ENCODE data around the gene FSD2. TPM values are rescaled to one million over a fixed set of nuclear protein-coding genes. Genes with fewer than 3 reads are reported as not detected.

The FSD2 gene
- total and polyA plus RNA-seq, 10 of the 15 experiments (the other 5 are each of a cell fraction or from before 2014, with no cell fraction given) = under 0.01 to 0.39 (median 0.07) TPM; not detected in 3

GRCh38 chr15:82831894-82832600, 26.2 kb upstream of the FSD2 start:
- POLR2A ChIA-PET = interaction anchor here (1.8 to 2.2 kb wide), 2 partner anchors 21 to 81 kb away, joined by 8 to 20 read pairs; no protein-coding TSS in a partner anchor
- H3K36me3 ChIP-seq (ENCODE audit: control insufficient read depth in 2 of 2, insufficient read depth in 2 of 2, low read length in 1 of 2) = peaks cover 29% of the 10 kb centered on the region in 2 experiments
- H3K9ac ChIP-seq (ENCODE audit: control insufficient read depth, insufficient read depth, low read length) = no peak overlapping the region
- SMC1A ChIA-PET (ENCODE audit: uncharacterized antibody, unreplicated experiment) = interaction anchor here (0.9 to 2.9 kb wide), 11 partner anchors 16 to 192 kb away, joined by 3 to 15 read pairs (median 4); partner anchors contain the start of genes C15orf40, FSD2 and WHAMM
- in situ Hi-C loops (cut with MboI) (loop anchor here (10.0 kb wide), 2 partner anchors 287 to 1537 kb away; partner anchors contain the start of gene RPS17), intact Hi-C loops (cut with micrococcal nuclease; ENCODE audit: unreplicated experiment) (loop anchor here (1.0 to 10.0 kb wide), 3 partner anchors 21 to 297 kb away; partner anchors contain the start of gene RAMAC)
- H3K79me2 ChIP-seq (ENCODE audit: control insufficient read depth, insufficient read depth, low read length) = no peaks in the 10 kb centered on the region
- H3K9me3 ChIP-seq (replicated peaks; ENCODE audit: control insufficient read depth, insufficient read depth, low read length) = no peaks in the 10 kb centered on the region
- WGBS (ENCODE audit: insufficient coverage, insufficient replicate concordance, low lambda C conversion rate, missing lambda C conversion rate) = 79% methylated on average over 5 of the region's 5 CpGs
- no peaks in the 10 kb centered on the region for H3K27me3 ChIP-seq (replicated peaks in 1 of 2; ENCODE audit: control insufficient read depth in 2 of 2, insufficient read depth in 2 of 2, low read length in 1 of 2)
- peaks cover 18% of the 10 kb centered on the region for H3K4me1 ChIP-seq (ENCODE audit: control insufficient read depth, insufficient read depth, low read length)
- ATAC-seq = no peak
- peak overlapping the region; percentile 80 for H3K4me2 ChIP-seq (ENCODE audit: control insufficient read depth, insufficient read depth)
- DNase-seq (ENCODE audit: low read depth, low spot score) = no peak
- H3K27ac ChIP-seq (ENCODE audit: control insufficient read depth, insufficient read depth) = peak overlapping the region; percentile 56; the same call in 1 of the 2 replicates
- H4K20me1 ChIP-seq (ENCODE audit: control insufficient read depth, insufficient read depth) = peaks cover 13% of the 10 kb centered on the region; the same call in 1 of the 2 replicates
- CTCF ChIA-PET = interaction anchor here (1.0 to 2.3 kb wide), 9 partner anchors 13 to 301 kb away, joined by 3 to 10 read pairs (median 4); no protein-coding TSS in a partner anchor
- RAD21 ChIA-PET (ENCODE audit: unreplicated experiment) = interaction anchor here (0.7 to 2.0 kb wide), 7 partner anchors 13 to 608 kb away, joined by 3 to 19 read pairs (median 5); partner anchors contain the start of gene FSD2
- H3K4me3 ChIP-seq = 0 out of 2 replicates have a peak overlapping the region, but pooled peaks have one; percentile 28
- BruUV-seq (replicated peaks) = no TSS peak
- no peak for FAIRE-seq
- H2AFZ ChIP-seq (ENCODE audit: control insufficient read depth, low read depth, low read length) = no peak overlapping the region
- TF ChIP-seq ZNF207 (IDR thresholded peaks at IDR 0.05; ENCODE audit: borderline replicate concordance) (0 out of 2 replicates have a peak, but pooled peaks have one; percentile 47), RFX5 (IDR thresholded peaks at IDR 0.05; ENCODE audit: low read depth, low read length) (no peak), TCF3 (IDR thresholded peaks at IDR 0.05; ENCODE audit: borderline replicate concordance, insufficient read depth, low read depth, low read length) (no peak), NR2F1 (conservative IDR thresholded peaks at IDR 0.05) (no peak), NR2C1 (IDR thresholded peaks at IDR 0.05) (no peak), SREBF2 (IDR thresholded peaks at IDR 0.05; ENCODE audit: low read length) (no peak), IRF3 (IDR thresholded peaks at IDR 0.05) (no peak), MTA3 (IDR thresholded peaks at IDR 0.05; ENCODE audit: borderline replicate concordance, low read length) (no peak), CTCF (IDR thresholded peaks at IDR 0.05 in 2 of 3, conservative IDR thresholded peaks at IDR 0.05 in 1 of 3; ENCODE audit: control insufficient read depth in 2 of 3, extremely low read depth in 1 of 3, insufficient read depth in 1 of 3, low read depth in 3 of 3, low read length in 3 of 3) (no peak), STAT3 (IDR thresholded peaks at IDR 0.05; ENCODE audit: low read depth, low read length) (no peak), CEBPB (IDR thresholded peaks at IDR 0.05; ENCODE audit: borderline replicate concordance in 1 of 2, low read depth in 2 of 2, low read length in 2 of 2) (no peak; a peak in 1 of 4 replicates), ZBTB4 (CRISPR knock-in tag; IDR thresholded peaks at IDR 0.05) (no peak), POLR2AphosphoS2 (IDR thresholded peaks at IDR 0.05; ENCODE audit: low read depth, low read length) (0 out of 2 replicates have a peak, but pooled peaks have one; percentile 14), ZZZ3 (IDR thresholded peaks at IDR 0.05; ENCODE audit: control insufficient read depth, insufficient read length, low read depth) (no peak), CBX3 (IDR thresholded peaks at IDR 0.05; ENCODE audit: borderline replicate concordance, low read depth) (no peak)

Measured in GM12878 (cell line).